Heart left ventricle (tissue), 16 donors: ENCODE results near the gene NSMCE1. TPM values are rescaled to one million over a fixed set of nuclear protein-coding genes. Genes with fewer than 3 reads are reported as not detected.
A peak's percentile ranks its signal among the peaks of the same experiment; 100 is the strongest.
"Not testable (repeated sequence)": the region's sequence is repeated elsewhere in the genome, so short reads cannot be mapped to it uniquely, and the experiment has no call there.

Source experiments
- ATAC-seq, 4 donors: fragments of 200-7000 bp; cut with Tn5 transposase; one replicate each; pipeline ENCODE4 v1.9.1; 2020 to 2022; ENCODE audit warnings: moderate library complexity in 4 of 4, mild to moderate bottlenecking in 3 of 4, moderate number of reproducible peaks in 1 of 4
- DNase-seq, 5 donors: peaks; one replicate each; pipeline ENCODE4 v3.0.0-alpha.2; 2020
- H3K27ac ChIP-seq, 12 donors: fragments of 200-600 bp; sonication (generic) in 4 of 12; one replicate each; pipeline versions ENCODE4 v1.5.0 to v1.8.0; 2016 to 2022; ENCODE audit warnings: mild to moderate bottlenecking in 2 of 12
- H3K27me3 ChIP-seq, 9 donors: fragments of 200-600 bp; sonication (generic) in 2 of 9; one replicate each; pipeline versions ENCODE4 v1.5.1 to v1.8.0; 2016 to 2022; ENCODE audit warnings: mild to moderate bottlenecking in 3 of 9
- H3K36me3 ChIP-seq, 9 donors: fragments of 200-600 bp; sonication (generic) in 2 of 9; one replicate each; pipeline versions ENCODE4 v1.5.0 to v1.8.0; 2018 to 2022; ENCODE audit warnings: mild to moderate bottlenecking in 2 of 9
- H3K4me1 ChIP-seq, 12 donors: fragments of 200-600 bp; sonication (generic) in 4 of 12; one replicate each; pipeline versions ENCODE4 v1.5.0 to v1.8.0; 2016 to 2022; ENCODE audit warnings: mild to moderate bottlenecking in 3 of 12
- H3K4me3 ChIP-seq, 12 donors: fragments of 200-600 bp; sonication (generic) in 4 of 12; one replicate each; pipeline versions ENCODE4 v1.5.0 to v1.8.0; 2017 to 2022; ENCODE audit warnings: mild to moderate bottlenecking in 9 of 12, moderate library complexity in 4 of 12
- H3K9me3 ChIP-seq, 12 donors: fragments of 200-600 bp; sonication (generic) in 4 of 12; one replicate each; pipeline versions ENCODE4 v1.5.0 to v1.8.0; 2016 to 2022; ENCODE audit warnings: mild to moderate bottlenecking in 1 of 12
- CTCF ChIP-seq, 12 donors: fragments of 200-600 bp; sonication (generic) in 4 of 12; IDR thresholded peaks; one replicate each; pipeline versions ENCODE4 v1.5.0 to v1.8.0; 2018 to 2022; ENCODE audit warnings: antibody characterized with exemption in 12 of 12, mild to moderate bottlenecking in 5 of 12
- POLR2A ChIP-seq, 2 donors: fragments of 450-650 bp; IDR thresholded peaks; one replicate each; pipeline ENCODE4 v1.6.1; 2017; ENCODE audit warnings: antibody characterized with exemption in 2 of 2, mild to moderate bottlenecking in 2 of 2, moderate library complexity in 2 of 2
- WGBS, 4 donors: extraction: QIAGEN DNeasy Blood & Tissue Kit in 2 of 4; methylation state at CpG; one replicate each; pipeline versions ENCODE4 v1.1.5 to v1.1.7; 2013 to 2018; 5-methylcytosine and 5-hydroxymethylcytosine counted together
- intact Hi-C, 10 donors: fragments of 100-400 bp; cut with DNase I; formaldehyde crosslinking; loops; one replicate each; pipeline versions ENCODE4 v1.11.1 to v1.14.2; 2022
- polyA plus RNA-seq, 2 donors: library from polyadenylated mRNA; stranded (reverse); fragments of 200-250 nt; gene quantifications; one replicate each; pipeline ENCODE4 v1.2.3, GENCODE V29; 2013
- total RNA-seq, 9 donors: library from RNA; depleted of rRNA in 2 of 9; stranded (reverse); fragments of >200 nt in 2 of 9; fragmentation: NEBNext Ultra II Directional in 3 of 9; extraction: Animal tissue kit (Norgen Biotek cat#: 25700) in 3 of 9; gene quantifications; one replicate each; pipeline versions ENCODE4 v1.1.0 to v1.2.4, GENCODE V29; 2016 to 2023
- donor health status: ischemic (EF 13 %, LVEDD 7.1; RV severe dilation, severe dysfunction).
- donor health status: healthy with polysubstance abuse.
- donor health status: DM: no; HTN: yes; CAD: no.
- donor health status: DM: no; HTN: no; CAD: no.
- donor health status: ischemic (EF 25% LVEDD 6.9; RV normal size, moderate dysfunction).
- donor health status: ischemic (EF 25% LVEDD 5.7; RV mildly dilated, moderate dysfunction).
- donor health status: healthy.
- donor health status: DM: yes; HTN: yes; CAD: no.
- donor health status: ischemic (EF 35%, LVEDD 5.7; RV mildly dilated, moderate dysfunction).
- donor health status: nonischemic (EF 11% LVEDD 7.7; RV severe dilation, severe dysfunction).
- donor health status: DM: yes; HTN: yes; CAD: no.
- donor health status: PGD.
- donor health status: ischemic (EF 29% LVEDD 5.4; RV normal size, mild dysfunction).
- donor health status: nonischemic (EF 23%, LVEDD 6.1; RV moderate dilation, normal function).

Gene NSMCE1
- total and polyA plus RNA-seq, 11 donors, result 29.6 to 48.7 (median 37.1) TPM

DNA sequence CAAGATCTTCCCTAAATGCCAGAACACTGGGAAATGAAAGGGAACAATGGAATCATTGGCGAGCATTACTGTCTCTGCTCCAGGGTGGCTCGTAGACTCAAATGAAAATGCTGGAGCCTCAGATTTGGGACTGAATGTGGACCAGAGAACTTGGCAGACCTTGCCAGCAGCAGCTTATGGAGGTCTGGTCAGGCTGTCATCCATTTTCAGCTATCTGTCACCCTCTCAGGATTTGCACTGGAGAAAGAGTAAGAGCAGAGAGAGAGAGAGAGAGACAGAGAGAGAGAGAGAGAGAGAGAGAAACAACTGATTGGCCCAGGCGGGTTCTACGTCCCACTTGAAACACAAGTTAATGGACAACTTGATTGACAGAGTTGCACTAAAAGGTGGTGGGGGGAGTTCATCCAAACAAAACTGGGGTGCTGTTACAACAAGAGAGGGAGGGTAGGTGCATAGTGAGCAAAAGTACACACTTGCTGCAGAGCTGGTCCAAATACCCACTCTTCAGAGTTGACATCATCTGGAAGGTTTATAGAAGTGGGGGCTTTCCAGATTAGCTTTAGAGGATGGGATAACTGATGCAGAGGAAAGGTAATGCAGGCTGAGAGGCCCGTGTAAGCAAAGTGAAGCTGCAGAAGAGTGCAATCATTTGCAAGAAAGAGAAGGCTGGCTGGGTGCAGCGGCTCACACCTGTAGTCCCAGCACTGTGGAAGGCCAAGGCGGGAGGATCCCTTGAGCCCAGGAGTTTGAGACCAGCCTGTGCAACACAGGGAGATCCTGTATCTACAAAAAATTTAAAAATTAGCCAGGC lies 16.5 kb upstream of the NSMCE1 start:
- Histone ChIP-seq H3K27me3 (no peaks in the 10 kb centered on the region), H3K27ac (peak overlapping the region in 1 of 12 donors; percentile 84), H3K36me3 (no peaks in the 10 kb centered on the region), H3K4me3 (no peak overlapping the region), H3K9me3 (peaks cover 0 to 2% (median 0%) of the 10 kb centered on the region in 12 donors), H3K4me1 (peaks cover 0 to 34% (median 8%) of the 10 kb centered on the region in 12 donors)
- DNase-seq (no peak), ATAC-seq (no peak)
- intact Hi-C loops, result no loop called here
- 85 to 91% (median 89%) methylated on average over 7 of the region's 7 CpGs for WGBS, 4 donors
- no peak for TF ChIP-seq CTCF (IDR thresholded peaks at IDR 0.05)
- TF ChIP-seq POLR2A (IDR thresholded peaks at IDR 0.05), result no peak

DNA sequence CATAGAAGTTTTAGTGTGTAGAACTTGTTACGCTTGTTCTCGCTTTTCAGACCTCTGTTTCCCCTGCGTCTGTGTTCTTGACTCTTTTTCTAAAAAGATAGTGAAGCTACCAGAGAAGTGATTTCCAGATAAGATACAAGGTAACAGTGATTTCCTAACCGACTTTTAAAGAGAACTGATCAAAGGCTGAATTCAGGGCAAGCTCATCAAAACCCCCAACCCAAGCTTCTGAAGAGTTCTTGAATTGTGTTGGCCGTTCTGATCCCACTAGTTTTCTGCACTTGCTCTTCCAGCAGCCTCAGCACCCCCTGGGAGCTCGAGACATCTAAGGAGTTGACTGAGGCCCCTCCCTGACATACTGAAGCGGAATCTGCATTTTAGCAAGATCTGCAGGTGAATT lies 12.7 kb upstream of the NSMCE1 start:
- TF ChIP-seq POLR2A (IDR thresholded peaks at IDR 0.05), result no peak
- TF ChIP-seq CTCF (IDR thresholded peaks at IDR 0.05), result no peak
- Histone ChIP-seq H3K4me3 (no peak overlapping the region), H3K27ac (no peak overlapping the region), H3K9me3 (no peaks in the 10 kb centered on the region), H3K27me3 (no peaks in the 10 kb centered on the region), H3K4me1 (peaks cover 0 to 11% (median 3%) of the 10 kb centered on the region in 12 donors), H3K36me3 (no peaks in the 10 kb centered on the region)
- DNase-seq, result no peak
- WGBS, 4 donors, result 61 to 65% (median 65%) methylated on average over 7 of the region's 7 CpGs
- intact Hi-C loops, result no loop called here
- ATAC-seq, result no peak

DNA sequence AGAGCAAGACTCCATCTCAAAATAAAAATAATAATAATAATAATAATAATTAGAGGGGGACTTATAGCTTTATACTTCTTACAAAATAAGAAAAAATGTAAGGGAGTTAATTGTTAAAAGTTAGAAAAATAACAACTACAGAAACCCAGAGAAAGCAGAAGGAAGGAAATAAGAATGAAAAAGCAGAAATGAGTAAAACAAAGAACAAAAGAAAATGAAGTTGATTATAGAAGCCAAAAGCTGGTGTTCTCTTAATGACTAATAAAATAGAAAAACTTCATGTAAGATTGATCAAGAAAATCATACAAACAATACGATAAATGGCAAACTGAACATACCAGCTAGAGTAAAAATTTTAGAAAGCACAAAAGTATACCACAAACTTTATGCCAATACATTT lies 6.8 kb upstream of the NSMCE1 start:
- intact Hi-C loops, result no loop called here
- no peak for DNase-seq
- H3K36me3 ChIP-seq, result no peaks in the 10 kb centered on the region
- peaks cover 0 to 36% (median 0%) of the 10 kb centered on the region in 12 donors for H3K4me1 ChIP-seq
- H3K27ac ChIP-seq, result no peak overlapping the region
- H3K27me3 ChIP-seq, result no peaks in the 10 kb centered on the region
- H3K4me3 ChIP-seq, result no peak overlapping the region
- H3K9me3 ChIP-seq, result no peaks in the 10 kb centered on the region
- TF ChIP-seq POLR2A (IDR thresholded peaks at IDR 0.05) (no peak), CTCF (IDR thresholded peaks at IDR 0.05) (no peak)
- WGBS, 4 donors, result 89 to 96% (median 91%) methylated on average over 1 of the region's 1 CpG
- ATAC-seq, result no peak

DNA sequence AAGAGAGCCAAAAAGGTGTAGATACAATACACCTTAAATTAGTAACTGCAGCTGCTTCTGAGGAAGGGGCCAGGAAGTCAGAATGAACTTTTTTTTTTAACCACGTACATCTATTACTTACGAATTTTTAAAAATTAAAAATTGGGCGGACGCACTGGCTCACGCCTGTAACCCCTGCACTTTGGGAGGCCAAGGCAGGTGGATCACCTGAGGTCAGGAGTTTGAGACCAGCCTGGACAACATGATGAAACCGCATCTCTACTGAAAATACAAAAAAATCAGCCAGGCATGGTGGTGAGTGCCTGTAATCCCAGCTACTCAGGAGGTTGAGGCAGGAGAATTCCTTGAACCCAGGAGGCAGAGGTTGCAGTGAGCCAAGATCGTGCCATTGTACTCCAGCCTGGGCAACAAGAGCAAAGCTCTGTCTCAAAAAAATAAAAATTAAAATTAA lies 5.9 kb upstream of the NSMCE1 start:
- ATAC-seq, H3K27me3 ChIP-seq, intact Hi-C loops, H3K36me3 ChIP-seq, H3K4me3 ChIP-seq, DNase-seq, H3K9me3 ChIP-seq, H3K27ac ChIP-seq: not testable (repeated sequence)
- WGBS, 4 donors, result 86 to 91% (median 90%) methylated on average over 7 of the region's 7 CpGs
- peaks cover 0 to 40% (median 0%) of the 10 kb centered on the region in 12 donors for H3K4me1 ChIP-seq
